ENCODE results near the gene SEMA3C.

- no peak for TF ChIP-seq CTCF (IDR thresholded peaks at IDR 0.05)
- TF ChIP-seq POLR2A (IDR thresholded peaks at IDR 0.05) = no peak
- no peak for TF ChIP-seq POLR2AphosphoS5 (IDR thresholded peaks at IDR 0.05; ENCODE audit: insufficient read depth in 1 of 2, low read depth in 1 of 2)
Observed at GRCh38 chr7:80783186-80783677, 135.6 kb downstream of the SEMA3C start.
